GM12878 (cell line): ENCODE results near the gene RBM44. TPM values are rescaled to one million over a fixed set of nuclear protein-coding genes. Genes with fewer than 3 reads are reported as not detected.

Source experiments
- ATF7 ChIP-seq: fragments of 450-650 bp; IDR thresholded peaks from 2 replicates; pipeline ENCODE4 v1.6.1; 2016; ENCODE audit warnings: low read depth, mild to moderate bottlenecking
- BCL3 ChIP-seq: IDR thresholded peaks from 2 replicates; pipeline ENCODE4 v1.6.1; 2011; ENCODE audit warnings: borderline replicate concordance, low read depth, mild to moderate bottlenecking, moderate library complexity, low read length; ENCODE audit not compliant: insufficient read depth, poor library complexity, severe bottlenecking
- CEBPZ ChIP-seq: fragments of 150-350 bp; IDR thresholded peaks from 2 replicates; pipeline ENCODE4 v1.6.1; 2016; ENCODE audit warnings: low read depth, low read length
- CHD4 ChIP-seq: fragments of 200-600 bp; sonication (generic); IDR thresholded peaks from 2 replicates; pipeline ENCODE4 v1.6.1; 2016; ENCODE audit warnings: mild to moderate bottlenecking
- EP300 ChIP-seq, 2 experiments: fragments of 150-350 bp in 1 of 2; IDR thresholded peaks; 2 replicates each; pipeline ENCODE4 v1.6.1; 2011 to 2012; ENCODE audit warnings: low read depth in 2 of 2, low read length in 2 of 2, borderline replicate concordance in 1 of 2, improper control_type of control experiment in 1 of 2, inconsistent platforms in 1 of 2; ENCODE audit not compliant: control insufficient read depth in 1 of 2
- EZH2 ChIP-seq: IDR thresholded peaks from 2 replicates; pipeline ENCODE4 v1.6.1; 2012; ENCODE audit warnings: low read depth, mild to moderate bottlenecking, control low read depth, inconsistent platforms, low read length, borderline replicate concordance; ENCODE audit not compliant: control insufficient read depth
- FOS ChIP-seq: IDR thresholded peaks from 3 replicates; pipeline ENCODE4 v1.6.1; 2011; ENCODE audit warnings: borderline replicate concordance; ENCODE audit not compliant: insufficient read length; ENCODE audit errors: extremely low read depth
- IKZF2 ChIP-seq, 2 experiments: fragments of 450-650 bp; IDR thresholded peaks; 2 replicates each; pipeline ENCODE4 v1.6.1; 2017; ENCODE audit warnings: mild to moderate bottlenecking in 2 of 2, moderate library complexity in 2 of 2
- MEF2B ChIP-seq: fragments of 450-650 bp; IDR thresholded peaks from 2 replicates; pipeline ENCODE4 v1.6.1; 2018; ENCODE audit warnings: mild to moderate bottlenecking, moderate library complexity; ENCODE audit not compliant: partially characterized antibody, poor library complexity, severe bottlenecking
- NR2F1 ChIP-seq: fragments of 450-650 bp; conservative IDR thresholded peaks from 2 replicates; pipeline ENCODE4 v1.6.1; 2017; ENCODE audit warnings: mild to moderate bottlenecking
- PAX5 ChIP-seq: IDR thresholded peaks from 2 replicates; pipeline ENCODE4 v1.6.1; 2011; ENCODE audit warnings: low read depth, low read length, borderline replicate concordance
- PML ChIP-seq: IDR thresholded peaks from 2 replicates; pipeline ENCODE4 v1.6.1; 2012; ENCODE audit warnings: low read length, inconsistent platforms
- POLR2A ChIP-seq: IDR thresholded peaks from 2 replicates; pipeline ENCODE4 v1.6.1; 2011; ENCODE audit warnings: low read depth, mild to moderate bottlenecking, low read length
- RCOR1 ChIP-seq: conservative IDR thresholded peaks from 2 replicates; pipeline ENCODE4 v1.6.1; 2012; ENCODE audit warnings: low read depth, low read length, improper control_type of control experiment
- REST ChIP-seq: IDR thresholded peaks from 2 replicates; pipeline ENCODE4 v1.6.1; 2012; ENCODE audit warnings: mild to moderate bottlenecking, low read depth, low read length
- SP1 ChIP-seq: IDR thresholded peaks from one replicate; pipeline ENCODE4 v1.6.1; 2011; ENCODE audit warnings: low read depth, low read length
- SREBF1 ChIP-seq: IDR thresholded peaks from 2 replicates; pipeline ENCODE4 v1.6.1; 2012; ENCODE audit warnings: mild to moderate bottlenecking, low read length
- STAT1 ChIP-seq: fragments of 450-650 bp; conservative IDR thresholded peaks from 2 replicates; pipeline ENCODE4 v1.6.1; 2014; ENCODE audit warnings: antibody characterized with exemption, mild to moderate bottlenecking
- ZBTB11 ChIP-seq: fragments of 450-650 bp; formaldehyde crosslinking; IDR thresholded peaks from 2 replicates; pipeline ENCODE4 v1.5.0; 2022; ENCODE audit warnings: mild to moderate bottlenecking, missing genetic modification characterization
- ZSCAN29 ChIP-seq: fragments of 450-650 bp; IDR thresholded peaks from 2 replicates; pipeline ENCODE4 v1.6.1; 2017; ENCODE audit warnings: mild to moderate bottlenecking, moderate library complexity
- polyA plus RNA-seq, 11 experiments: library from polyadenylated mRNA; depleted of rRNA in 4 of 11; unstranded in 6 of 11; stranded (reverse) in 5 of 11; fragments of >200 nt; fragmentation: Nextera tagmentation in 4 of 11; fragmentation: Illumina TruSeq in 1 of 11; extraction: Ambion mirVana in 4 of 11; extraction: Trizol in 1 of 11; gene quantifications; 1 replicate in 1 of 11; 2 replicates in 10 of 11; pipeline versions ENCODE4 v1.2.1 to v1.2.3, GENCODE V29; 2011 to 2016; ENCODE audit warnings: inconsistent platforms in 2 of 11, missing spikeins in 2 of 11, low read depth in 1 of 11
- total RNA-seq, 4 experiments: library from RNA; depleted of rRNA in 3 of 4; stranded (reverse); fragments of >200 nt in 3 of 4; fragmentation: Illumina TruSeq in 1 of 4; extraction: Trizol in 1 of 4; gene quantifications; 2 replicates each; pipeline versions ENCODE4 v1.2.1 to v1.2.3, GENCODE V29; 2013 to 2021

Gene RBM44
- total and polyA plus RNA-seq, 10 of the 15 experiments (the other 5 are each of a cell fraction or from before 2014, with no cell fraction given), result 0.14 to 1.4 (median 0.62) TPM; not detected in 1

GRCh38 chr2:237752761-237753165 is 45.8 kb upstream of the RBM44 start (continued):
- peak; percentile 40 to 60; a peak in 2 of 4 replicates for TF ChIP-seq EP300 (IDR thresholded peaks at IDR 0.05; ENCODE audit: borderline replicate concordance in 1 of 2, control insufficient read depth in 1 of 2, low read depth in 2 of 2, low read length in 2 of 2)
- no peak for TF ChIP-seq REST
- TF ChIP-seq BCL3, result peak; percentile 43
- no peak for TF ChIP-seq ZBTB11 (CRISPR knock-in tag)
- TF ChIP-seq STAT1, result no peak
- TF ChIP-seq FOS, result no peak
- peak; percentile 35 for TF ChIP-seq MEF2B
- TF ChIP-seq ATF7, result peak; percentile 65
- TF ChIP-seq CEBPZ, result no peak
- TF ChIP-seq NR2F1, result 0 out of 2 replicates have a peak, but pooled peaks have one; percentile 7
- no peak for TF ChIP-seq POLR2A
- TF ChIP-seq ZSCAN29, result no peak
- no peak for TF ChIP-seq SP1
- TF ChIP-seq IKZF2 (IDR thresholded peaks at IDR 0.05), result peak; percentile 61 to 63; a peak in 2 of 4 replicates
- no peak for TF ChIP-seq SREBF1
- no peak for TF ChIP-seq CHD4
- TF ChIP-seq PML, result no peak
- TF ChIP-seq PAX5, result no peak
- TF ChIP-seq EZH2, result no peak
- no peak for TF ChIP-seq RCOR1
